Measurements from ENCODE around the gene CDH20.
"Not testable (repeated sequence)": the region's sequence is repeated elsewhere in the genome, so short reads cannot be mapped to it uniquely, and the experiment has no call there.

Gene CDH20

DNA sequence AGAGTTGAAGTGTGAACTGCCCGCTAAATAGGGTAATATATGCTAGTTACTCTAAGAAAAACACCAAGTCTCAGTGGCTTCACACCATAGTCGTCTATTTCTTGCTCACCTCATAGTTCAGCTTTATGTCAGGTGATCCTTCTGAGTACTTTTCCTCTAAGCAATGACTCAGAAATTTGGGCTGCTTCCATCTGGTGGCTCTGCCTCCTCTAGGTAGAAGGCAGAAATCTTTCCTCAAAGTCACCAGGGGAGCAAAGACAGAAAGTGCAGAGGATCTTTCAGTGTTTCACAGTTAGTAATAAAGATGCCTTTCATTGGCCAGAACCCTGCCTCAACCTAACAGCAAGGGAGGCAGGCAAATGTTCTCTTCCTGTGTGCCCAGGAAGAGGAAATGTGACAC is 17.3 kb downstream of the CDH20 start:
- no peak for DNase-seq

DNA sequence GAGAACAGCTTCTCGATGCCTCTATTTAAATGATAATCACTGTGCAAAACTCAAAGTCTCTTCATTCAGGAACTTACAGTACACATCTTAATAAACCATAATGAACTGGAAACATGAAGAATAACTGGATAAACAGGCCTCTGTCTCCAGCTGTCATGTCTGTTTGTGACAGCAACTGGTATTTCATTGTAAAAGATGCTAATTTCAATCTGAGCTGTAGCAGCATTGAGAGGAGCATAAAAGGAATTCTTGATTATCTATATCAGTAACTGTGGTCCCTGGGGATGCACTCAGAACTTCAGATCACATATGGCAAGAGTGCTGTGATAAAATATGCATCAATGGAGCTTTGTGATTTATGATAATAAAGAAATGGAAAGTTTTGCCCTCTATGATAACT is 18.8 kb downstream of the CDH20 start:
- no peak for DNase-seq

GRCh38 chr18:61352611-61353010 is 19.4 kb downstream of the CDH20 start:
- DNase-seq: no peak

DNA sequence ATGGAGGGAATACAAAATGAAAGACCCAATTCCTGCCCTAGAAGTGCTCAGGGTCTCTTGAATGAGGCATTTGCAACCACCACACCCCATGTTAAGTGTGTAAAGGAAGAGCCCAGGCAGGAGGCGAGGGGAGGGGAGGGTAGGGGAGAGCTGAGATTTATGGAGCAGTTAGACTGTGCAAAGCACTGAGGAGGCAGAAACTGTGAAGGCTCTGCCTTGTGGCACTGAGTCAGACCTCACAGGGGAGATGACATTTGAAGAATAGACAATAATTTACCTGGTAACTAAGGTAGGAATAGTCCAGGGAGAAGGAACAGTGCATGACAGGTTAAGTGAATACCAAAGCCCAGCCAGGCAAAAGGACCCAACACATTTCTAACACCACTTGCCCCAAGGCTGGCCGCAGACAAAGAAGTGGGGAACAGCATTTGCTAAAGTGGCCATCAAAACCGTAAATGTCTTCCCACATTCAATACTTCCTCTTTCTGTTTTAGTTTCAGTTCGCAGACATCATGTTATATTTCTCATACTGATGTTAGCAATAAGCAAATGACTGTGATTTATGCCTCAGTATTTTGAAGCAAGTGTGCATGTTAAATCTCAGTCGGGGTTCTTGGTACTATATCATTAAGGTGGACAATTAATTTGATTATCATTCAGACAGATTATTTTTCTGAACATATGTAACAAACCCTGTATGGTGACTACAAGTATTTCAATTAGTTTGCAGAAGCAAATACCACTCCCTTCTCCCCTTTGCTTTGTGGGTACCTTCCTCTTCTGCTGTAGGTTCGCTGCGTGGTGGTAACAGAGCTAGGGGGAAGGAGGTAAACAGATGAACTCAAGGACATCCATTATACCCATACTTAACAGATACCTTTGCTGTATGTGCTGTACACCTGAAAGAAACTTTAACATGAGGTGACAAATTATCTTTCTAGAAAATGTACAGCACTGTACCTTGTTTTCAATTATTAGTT is 27.5 kb downstream of the CDH20 start:
- DNase-seq: no peak

GRCh38 chr18:61362511-61362910 is 29.3 kb downstream of the CDH20 start:
- no peak for DNase-seq

DNA sequence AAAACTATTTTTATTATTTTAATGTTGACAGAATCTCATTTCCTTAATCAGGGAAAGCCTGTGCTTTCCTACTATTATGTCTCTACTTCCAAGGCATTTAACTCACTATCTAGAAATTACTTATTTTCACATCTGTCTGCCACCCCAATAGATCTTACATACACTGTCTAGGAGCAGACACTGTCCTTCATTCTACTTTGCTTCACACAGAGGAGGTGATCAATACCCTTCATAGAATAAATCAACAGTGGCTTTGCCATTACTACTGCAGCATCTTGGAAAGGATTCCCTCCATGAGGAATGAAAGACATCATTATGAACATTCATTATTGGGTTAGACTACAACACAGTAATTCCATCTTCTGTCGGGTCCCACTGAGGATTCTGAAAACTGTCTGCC is 31.7 kb downstream of the CDH20 start:
- DNase-seq: no peak

GRCh38 chr18:61368001-61368400 is 34.8 kb downstream of the CDH20 start:
- DNase-seq: no peak

GRCh38 chr18:61369671-61370070 is 36.4 kb downstream of the CDH20 start:
- DNase-seq: not testable (repeated sequence)

- no peak for DNase-seq
These were observed 37.9 kb downstream of the CDH20 start for GRCh38 chr18:61371111-61371510.

DNA sequence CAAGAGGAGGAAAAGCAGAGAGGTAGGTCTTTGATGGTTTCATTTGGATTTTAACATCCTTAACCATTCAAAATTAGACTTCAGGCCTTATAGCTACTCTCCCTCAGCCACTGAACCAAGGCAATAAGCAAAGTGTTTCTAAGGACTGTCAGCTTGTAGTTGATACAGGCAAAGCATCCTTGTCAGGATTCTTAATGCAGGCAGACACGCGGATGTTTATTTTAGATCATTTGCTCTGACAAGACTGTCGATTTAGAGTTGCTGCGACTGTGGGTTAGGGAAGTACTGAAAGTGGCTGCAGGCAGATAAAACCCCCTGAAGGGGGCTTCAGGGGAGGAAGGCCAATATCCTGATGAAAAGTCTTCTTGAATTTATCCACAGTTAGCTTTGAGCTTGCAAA is 46.6 kb downstream of the CDH20 start:
- DNase-seq: no peak

DNA sequence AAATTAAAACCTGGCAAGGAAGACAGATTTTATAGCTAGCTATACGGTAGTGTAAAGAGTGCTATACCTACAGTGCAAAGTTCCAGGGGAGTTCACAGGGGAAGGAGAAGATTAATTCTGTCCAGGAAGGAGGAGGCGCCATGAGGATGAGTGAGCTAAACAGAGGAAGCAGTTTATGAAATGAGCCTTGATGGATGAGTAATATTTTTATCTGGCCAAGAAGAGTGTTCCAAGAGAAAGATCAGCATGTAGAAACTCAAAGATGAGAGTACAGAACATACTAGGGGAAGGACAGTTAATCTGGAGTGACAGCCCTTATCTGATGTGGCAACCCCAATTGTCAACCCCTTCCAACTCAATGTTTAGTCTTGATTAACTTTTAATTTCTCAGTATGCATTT is 54.8 kb downstream of the CDH20 start:
- DNase-seq: no peak

GRCh38 chr18:61394983-61395382 is 61.8 kb downstream of the CDH20 start:
- DNase-seq: no peak

DNA sequence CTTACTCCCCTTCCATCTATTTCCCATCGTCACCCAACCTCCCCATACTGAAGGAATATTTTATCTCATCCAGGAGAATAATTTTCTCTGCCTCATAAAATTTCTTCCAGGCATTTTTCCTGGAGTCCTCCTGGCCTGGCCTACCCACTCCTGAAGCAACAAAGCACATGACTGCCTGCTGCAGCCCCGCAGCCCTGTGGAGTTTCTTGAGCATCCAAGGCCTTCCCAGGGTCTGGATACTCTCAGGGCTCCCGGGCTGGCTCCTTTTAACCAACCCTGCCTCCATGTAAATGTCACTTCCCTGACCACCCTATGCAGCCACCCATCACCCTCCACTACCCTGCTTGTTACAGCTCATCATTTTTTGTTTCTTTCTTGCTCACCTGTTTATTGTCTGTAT is 64.0 kb downstream of the CDH20 start:
- no peak for DNase-seq

DNA sequence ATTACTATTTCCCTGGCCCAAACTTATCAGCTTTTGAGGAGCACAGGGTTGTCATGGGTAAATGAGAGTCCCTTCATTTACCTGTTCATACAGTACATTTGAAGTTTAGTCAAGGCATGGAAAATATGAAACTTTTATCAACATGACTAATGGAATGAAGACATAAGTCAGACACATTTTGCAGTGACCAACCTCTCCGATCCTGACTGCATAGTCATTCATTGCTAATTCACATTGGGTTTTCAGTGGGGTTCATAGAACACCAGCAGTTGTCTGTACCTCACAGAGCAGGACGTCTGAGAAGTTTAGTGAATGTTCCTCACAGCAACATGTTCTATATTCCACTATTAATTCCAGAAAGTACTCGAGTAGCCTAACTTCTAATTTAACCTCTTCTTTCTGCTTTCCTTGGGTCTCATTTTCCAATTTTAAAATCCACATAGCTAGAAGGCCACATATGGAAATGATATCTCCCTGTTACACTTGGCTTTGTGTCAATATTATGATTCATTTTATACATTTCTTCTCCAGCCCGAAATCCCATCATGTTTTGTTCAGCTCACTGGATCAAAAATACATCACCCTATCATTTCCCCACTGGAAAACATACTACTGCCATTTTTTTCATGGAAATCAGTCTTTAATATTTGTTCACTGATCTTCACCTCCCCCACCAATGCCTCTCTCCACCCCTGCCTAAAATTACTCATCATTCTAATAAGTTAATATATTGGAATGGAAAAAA is 65.9 kb downstream of the CDH20 start:
- DNase-seq: no peak

DNA sequence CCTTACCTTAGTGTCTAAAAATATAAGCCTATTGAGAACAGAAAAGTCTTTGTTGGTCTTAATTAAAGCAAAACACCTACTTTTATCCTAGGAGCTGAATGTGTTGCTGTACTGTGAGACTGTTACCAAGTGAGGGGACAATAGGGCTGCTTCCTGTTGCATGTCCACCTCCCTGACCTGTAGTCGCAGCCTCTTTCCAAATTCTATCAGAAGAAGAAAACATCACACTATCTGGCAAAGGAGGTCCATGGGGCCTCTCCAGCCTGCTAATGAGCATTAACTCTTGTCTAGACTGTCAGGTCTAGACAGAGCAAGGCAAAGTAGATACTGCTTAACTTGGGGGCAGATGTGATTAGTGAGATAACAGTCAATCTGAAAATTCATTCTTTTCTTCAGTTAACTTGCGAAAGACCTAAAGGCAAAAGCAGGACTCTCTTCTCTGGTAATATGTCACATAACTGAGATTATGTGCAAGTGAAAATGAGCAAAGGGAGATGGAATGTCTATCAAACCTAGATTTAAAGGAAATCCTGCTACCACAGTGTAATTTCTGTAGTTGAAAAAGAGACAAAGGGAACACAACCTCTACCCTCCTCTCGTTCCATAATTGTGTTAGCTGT is 66.9 kb downstream of the CDH20 start:
- DNase-seq: no peak

GRCh38 chr18:61400716-61401115 is 67.5 kb downstream of the CDH20 start:
- no peak for DNase-seq

- no peak for DNase-seq
These were observed 69.5 kb downstream of the CDH20 start for GRCh38 chr18:61402726-61403125.

DNA sequence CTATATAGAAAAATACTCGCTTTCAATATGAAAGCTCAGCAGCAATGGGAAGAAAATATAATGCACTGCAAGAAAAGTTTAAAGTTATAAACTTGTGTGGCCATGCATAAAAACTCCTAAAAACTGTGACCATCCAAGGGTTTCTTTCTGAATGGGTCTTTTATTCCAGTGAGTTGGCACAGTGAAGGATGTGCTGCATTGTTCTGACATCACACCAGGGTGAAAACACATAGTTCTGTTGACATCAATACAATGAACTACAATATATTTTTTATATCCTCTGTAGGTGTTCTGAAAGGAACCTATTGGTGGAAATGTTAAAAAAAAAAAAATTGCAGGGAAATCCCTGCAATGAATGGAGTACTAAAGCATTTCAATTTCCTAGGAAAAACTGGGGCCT is 80.2 kb downstream of the CDH20 start:
- DNase-seq: no peak

DNA sequence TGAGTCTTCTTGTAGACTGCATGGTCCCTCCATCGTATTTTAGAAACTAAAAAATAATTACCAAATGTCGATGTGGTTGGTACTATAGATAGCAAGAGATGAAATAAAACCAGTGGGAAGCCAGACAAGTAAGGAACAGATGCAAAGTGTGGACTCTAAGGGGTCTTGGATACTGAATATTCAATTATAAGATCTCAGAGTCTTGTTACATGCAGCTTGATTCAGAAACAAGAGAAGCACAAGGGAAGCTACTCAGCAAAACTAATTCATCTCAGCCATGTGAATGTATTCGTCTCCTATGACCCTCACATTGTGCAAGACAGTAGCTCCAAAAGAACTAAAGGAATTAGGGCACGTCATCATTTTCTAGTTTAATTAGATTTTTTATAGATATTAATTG is 80.9 kb downstream of the CDH20 start:
- DNase-seq: no peak

GRCh38 chr18:61419763-61420162 is 86.5 kb downstream of the CDH20 start:
- no peak for DNase-seq

- DNase-seq: no peak
These were observed 87.1 kb downstream of the CDH20 start for GRCh38 chr18:61420218-61420885.

- no peak for DNase-seq
These were observed 93.3 kb downstream of the CDH20 start for GRCh38 chr18:61426492-61427053.

GRCh38 chr18:61428266-61428665 is 95.0 kb downstream of the CDH20 start:
- no peak for DNase-seq
